ENCODE data around the gene INAFM1.
A peak's percentile ranks its signal among the peaks of the same experiment; 100 is the strongest.
"Not testable (repeated sequence)": the region's sequence is repeated elsewhere in the genome, so short reads cannot be mapped to it uniquely, and the experiment has no call there.

INAFM1 gene

GRCh38 chr19:47243364-47243775, 31.3 kb upstream of the INAFM1 start:
- DNase-seq (ENCODE audit: low read depth), result no peak
- TF ChIP-seq CTCF (IDR thresholded peaks at IDR 0.05; ENCODE audit: control insufficient read depth, extremely low read depth, insufficient read depth), result no peak
- H3K4me3 ChIP-seq (ENCODE audit: low read depth, low read length), result no peak overlapping the region; the same call in 1 of the 2 replicates

GRCh38 chr19:47243776-47244547, 30.7 kb upstream of the INAFM1 start:
- peak overlapping the region; percentile 16 for H3K4me3 ChIP-seq (ENCODE audit: low read depth, low read length)
- peak; percentile 69 for TF ChIP-seq CTCF (IDR thresholded peaks at IDR 0.05; ENCODE audit: control insufficient read depth, extremely low read depth, insufficient read depth)
- DNase-seq (ENCODE audit: low read depth), result peak; percentile 50

GRCh38 chr19:47247308-47247990, 27.2 kb upstream of the INAFM1 start:
- peak; percentile 44 for TF ChIP-seq CTCF (IDR thresholded peaks at IDR 0.05; ENCODE audit: control insufficient read depth, extremely low read depth, insufficient read depth)
- no peak for DNase-seq (ENCODE audit: low read depth)
- no peak overlapping the region for H3K4me3 ChIP-seq (ENCODE audit: low read depth, low read length)

- not testable (repeated sequence) for H3K4me3 ChIP-seq (ENCODE audit: low read depth, low read length); DNase-seq (ENCODE audit: low read depth)
Observed at GRCh38 chr19:47253016-47253415, 21.7 kb upstream of the INAFM1 start.

GRCh38 chr19:47253467-47253881, 21.2 kb upstream of the INAFM1 start:
- TF ChIP-seq CTCF (IDR thresholded peaks at IDR 0.05; ENCODE audit: control insufficient read depth, extremely low read depth, insufficient read depth), result no peak
- H3K4me3 ChIP-seq (ENCODE audit: low read depth, low read length), result no peak overlapping the region
- DNase-seq (ENCODE audit: low read depth), result no peak

- DNase-seq (ENCODE audit: low read depth), result no peak
- TF ChIP-seq CTCF (IDR thresholded peaks at IDR 0.05; ENCODE audit: control insufficient read depth, extremely low read depth, insufficient read depth), result no peak
- no peak overlapping the region for H3K4me3 ChIP-seq (ENCODE audit: low read depth, low read length)
Observed at GRCh38 chr19:47253970-47254369, 20.7 kb upstream of the INAFM1 start.

- peak; percentile 79 for DNase-seq (ENCODE audit: low read depth)
- peak within 1 kb of the TSS; percentile 67 for H3K4me3 ChIP-seq (ENCODE audit: low read depth, low read length)
- TF ChIP-seq CTCF (IDR thresholded peaks at IDR 0.05; ENCODE audit: control insufficient read depth, extremely low read depth, insufficient read depth), result no peak
Observed at GRCh38 chr19:47255879-47256692, 18.6 kb upstream of the INAFM1 start, which contains the start of gene CCDC9. Gene CCDC9 (plus strand): TSS chr19:47256525. CDS start chr19:47258401, 1,876 bp downstream.

Data from LNCaP clone FGC (cell line).